GM18498 (cell line): ENCODE results near the gene CCL5.

Source experiments
- ATAC-seq: cut with Tn5 transposase; IDR thresholded peaks from one replicate; pipeline ENCODE4 v1.9.1; 2021; ENCODE audit warnings: mild to moderate bottlenecking, moderate library complexity; ENCODE audit not compliant: unreplicated experiment

Gene CCL5

GRCh38 chr17:35879773-35880654 lies at the start of gene CCL5:
Gene CCL5 (minus strand): TSS chr17:35880360.
- ATAC-seq = peak; percentile 93

- no peak for ATAC-seq
These were observed 47.6 kb upstream of the CCL5 start for GRCh38 chr17:35927714-35928113.

GRCh38 chr17:35923609-35924114 lies 43.5 kb upstream of the CCL5 start:
- no peak for ATAC-seq

DNA sequence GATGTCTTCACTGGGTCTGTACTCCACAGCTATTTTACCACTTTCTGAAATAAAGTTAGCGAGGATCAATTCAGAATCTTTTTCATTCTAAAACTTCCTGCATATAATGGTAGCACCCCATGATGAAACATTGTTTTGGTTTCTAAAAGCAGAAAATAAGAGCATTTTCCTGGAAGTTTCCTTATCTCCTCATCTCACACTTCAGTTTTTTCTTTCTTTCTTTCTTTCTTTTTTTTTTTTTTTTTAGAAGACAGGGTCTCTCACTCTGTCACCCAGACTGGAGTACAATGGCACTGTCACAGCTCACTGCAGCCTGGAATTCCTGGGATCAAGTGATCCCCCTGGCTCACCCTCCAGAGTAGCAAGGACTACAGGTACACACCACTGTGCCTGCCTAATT lies 40.1 kb upstream of the CCL5 start:
- no peak for ATAC-seq

DNA sequence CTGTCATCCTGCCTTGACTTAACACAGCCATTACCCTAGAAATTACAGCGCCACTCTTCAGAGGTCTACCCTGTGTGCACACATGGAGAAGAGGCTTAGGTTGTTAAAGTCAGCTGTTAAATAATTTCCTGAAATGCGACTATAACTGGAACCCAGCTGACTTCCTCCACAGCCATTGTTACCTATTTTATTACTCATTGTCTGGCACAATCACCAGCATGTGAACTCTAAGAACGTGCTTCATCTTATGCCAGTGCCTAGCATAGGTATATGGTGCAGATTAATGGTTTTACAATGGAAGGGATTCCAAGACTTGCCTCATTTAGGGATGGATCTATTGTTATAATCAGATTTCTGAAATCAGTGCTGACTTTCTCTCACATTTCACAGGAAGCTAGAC lies 38.5 kb upstream of the CCL5 start:
- no peak for ATAC-seq

DNA sequence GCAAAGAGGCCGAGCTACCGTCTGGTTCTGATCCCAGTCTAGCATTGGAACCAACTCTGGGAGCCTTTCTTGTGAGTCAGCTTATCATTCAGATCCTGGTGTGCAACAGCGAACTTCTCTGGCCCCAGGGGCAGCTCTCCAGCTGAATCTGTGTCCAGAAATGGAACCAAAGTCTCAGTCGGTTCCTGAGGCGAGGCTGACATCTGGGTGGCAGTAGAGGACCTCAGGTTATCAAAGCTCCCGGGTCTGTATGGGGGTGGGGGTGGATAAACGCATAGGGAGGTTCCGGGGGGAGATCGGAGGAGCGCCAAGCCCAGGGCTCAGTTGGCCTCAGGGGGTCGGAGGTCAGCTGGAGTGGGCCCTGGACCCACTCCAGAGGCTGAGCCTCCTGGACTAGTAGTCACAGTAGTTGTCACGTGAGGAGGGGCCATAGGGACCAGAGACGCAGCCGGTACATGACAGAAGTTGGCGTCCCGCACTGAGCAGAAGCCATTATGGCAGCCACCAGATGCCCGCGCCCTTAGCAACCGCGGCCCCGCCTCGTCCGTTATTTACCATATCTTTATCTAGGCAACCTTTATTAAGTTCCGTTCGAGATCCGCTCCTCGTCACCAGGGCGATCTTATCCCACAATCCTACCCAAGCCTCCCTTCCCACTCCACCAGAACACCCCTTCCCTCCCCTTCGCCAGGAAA lies 37.5 kb upstream of the CCL5 start:
- ATAC-seq = no peak

GRCh38 chr17:35915153-35915964 lies 35.2 kb upstream of the CCL5 start:
- no peak for ATAC-seq

- ATAC-seq = no peak
These were observed 34.2 kb upstream of the CCL5 start for GRCh38 chr17:35914354-35914753.

DNA sequence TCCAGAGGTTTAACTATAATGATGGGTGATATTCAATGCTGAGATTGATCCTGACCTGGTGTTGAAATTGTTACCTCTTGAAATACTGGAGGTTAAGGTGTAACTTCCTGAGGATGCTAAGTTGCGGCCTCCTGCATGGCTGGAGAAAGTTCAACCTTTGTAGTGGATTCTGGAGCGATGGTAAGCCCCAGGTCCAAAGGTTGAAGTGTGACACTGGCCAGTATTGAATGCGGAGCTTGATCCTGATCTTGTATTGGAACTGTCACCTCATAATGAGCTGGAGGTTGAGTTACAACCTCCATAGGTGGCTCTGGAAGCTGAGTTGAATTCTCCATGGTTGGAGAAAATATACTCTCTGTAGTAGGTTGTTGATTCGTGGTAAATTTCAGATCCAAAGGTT lies 33.4 kb upstream of the CCL5 start:
- ATAC-seq = no peak

DNA sequence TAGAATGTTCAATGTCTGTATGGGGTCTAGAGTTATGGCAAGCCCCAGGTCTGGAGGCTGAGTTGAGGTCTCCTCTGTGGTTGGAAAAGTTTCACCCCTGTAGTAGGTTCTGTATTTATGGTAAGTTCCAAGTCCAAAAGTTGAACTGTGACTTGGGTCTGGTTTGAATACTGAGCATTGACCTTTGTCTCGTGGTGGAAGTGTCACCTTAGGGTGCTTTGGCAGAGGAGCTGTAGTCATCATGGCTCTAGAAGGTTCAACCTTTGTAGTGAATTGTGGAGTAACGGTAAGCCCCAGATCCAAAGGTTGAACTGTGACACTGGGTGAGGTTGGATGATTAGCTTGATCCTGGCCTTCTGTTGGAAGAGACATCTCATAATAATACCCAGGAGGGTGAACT lies 32.8 kb upstream of the CCL5 start:
- no peak for ATAC-seq

GRCh38 chr17:35912339-35912912 lies 32.3 kb upstream of the CCL5 start:
- ATAC-seq = no peak

GRCh38 chr17:35909408-35909807 lies 29.2 kb upstream of the CCL5 start:
- ATAC-seq = no peak

DNA sequence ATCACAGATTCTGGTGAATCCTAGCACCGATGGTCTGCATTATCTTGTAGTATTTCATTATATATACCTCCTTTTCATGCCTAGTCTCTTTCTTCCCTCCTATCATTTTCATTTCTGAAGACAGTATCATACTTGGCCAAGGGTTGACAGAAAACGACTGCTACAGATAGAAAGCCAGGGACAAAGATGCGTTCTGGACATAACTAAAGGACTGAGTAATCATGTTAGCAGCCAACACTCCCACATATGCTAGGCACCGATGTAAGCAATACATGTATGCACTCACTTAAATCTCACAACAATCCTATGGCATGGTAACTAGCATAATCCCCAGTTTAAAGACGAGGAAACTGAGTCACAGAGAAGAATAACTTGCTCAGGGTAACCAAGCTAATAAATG lies 27.5 kb upstream of the CCL5 start:
- ATAC-seq = no peak

- ATAC-seq = no peak
These were observed 26.9 kb upstream of the CCL5 start for GRCh38 chr17:35906926-35907637.

DNA sequence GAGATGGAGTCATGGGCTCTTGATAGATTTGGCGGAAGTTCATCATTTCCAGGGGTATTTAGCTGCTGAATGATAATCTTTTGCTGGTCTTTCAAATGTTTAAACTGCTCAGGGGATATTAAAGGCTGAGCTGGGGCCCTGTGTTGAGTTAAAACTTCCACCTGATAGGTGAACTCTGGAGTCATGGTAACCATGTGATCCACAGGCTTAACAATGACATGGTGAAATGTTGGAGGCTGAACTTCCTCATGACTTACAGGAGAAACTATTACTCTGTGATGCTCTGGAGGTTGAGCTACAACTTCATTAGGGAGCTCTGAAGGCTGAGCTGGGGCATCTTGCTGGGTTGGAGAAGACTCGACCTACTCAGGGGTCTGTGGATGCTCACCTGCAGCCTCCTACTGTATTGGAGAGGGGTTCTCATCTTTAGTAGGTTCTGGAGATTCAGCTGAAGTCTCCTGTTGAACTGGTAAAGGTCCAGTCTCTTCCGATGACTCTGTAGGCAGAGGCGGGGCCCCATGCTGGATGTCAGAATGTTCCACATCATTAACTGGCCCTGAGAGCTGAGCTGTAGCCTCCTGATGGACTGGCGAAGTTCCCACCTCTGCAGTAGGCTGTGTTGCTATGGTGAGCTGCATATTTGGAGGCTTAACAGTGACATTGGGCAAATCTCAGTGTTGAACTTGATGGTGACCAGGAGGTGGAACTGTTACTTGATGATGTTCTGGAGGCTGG lies 26.2 kb upstream of the CCL5 start:
- ATAC-seq = no peak

DNA sequence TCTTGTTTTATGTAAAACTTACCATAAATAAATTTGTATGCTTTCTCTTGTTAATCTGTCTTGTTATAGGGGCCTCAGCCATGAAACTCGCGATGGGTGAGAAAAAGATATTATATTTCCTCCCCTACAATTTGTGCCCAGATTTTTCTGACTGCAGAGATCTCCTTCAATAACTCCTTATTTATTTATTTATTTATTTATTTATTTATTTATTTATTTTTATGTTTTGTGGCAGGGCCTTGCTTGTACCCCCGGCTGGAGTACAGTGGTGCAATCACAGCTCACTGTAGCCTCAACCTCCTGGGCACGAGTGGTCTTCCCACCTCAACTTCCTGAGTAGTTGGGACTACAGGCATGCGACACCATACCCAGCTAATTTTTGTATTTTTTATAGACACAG lies 23.3 kb upstream of the CCL5 start:
- ATAC-seq = no peak

DNA sequence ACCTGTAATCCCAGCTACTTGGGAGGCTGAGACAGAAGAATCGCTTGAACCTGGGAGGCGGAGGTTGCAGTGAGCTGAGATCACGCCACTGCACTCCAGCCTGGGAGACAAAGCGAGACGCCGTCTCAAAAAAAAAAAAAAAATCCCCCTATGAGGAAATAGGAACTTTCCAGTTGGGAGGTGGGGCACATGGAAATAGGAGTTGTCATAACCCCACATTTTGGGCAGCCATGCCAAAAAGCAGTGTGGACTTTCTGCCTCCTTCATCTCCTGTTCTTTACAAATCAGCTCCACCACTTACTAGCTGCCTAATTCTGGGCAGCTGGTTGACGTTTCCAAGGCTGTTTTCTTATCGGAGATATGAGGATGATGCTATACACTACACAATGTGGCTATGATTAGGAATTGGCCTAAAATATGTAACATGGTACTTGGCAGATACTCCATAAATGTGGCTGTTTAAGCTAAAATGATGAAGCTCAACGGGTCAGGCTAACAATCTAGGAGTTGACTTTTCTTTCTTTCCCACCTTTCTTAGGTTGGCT lies 21.5 kb upstream of the CCL5 start:
- no peak for ATAC-seq

DNA sequence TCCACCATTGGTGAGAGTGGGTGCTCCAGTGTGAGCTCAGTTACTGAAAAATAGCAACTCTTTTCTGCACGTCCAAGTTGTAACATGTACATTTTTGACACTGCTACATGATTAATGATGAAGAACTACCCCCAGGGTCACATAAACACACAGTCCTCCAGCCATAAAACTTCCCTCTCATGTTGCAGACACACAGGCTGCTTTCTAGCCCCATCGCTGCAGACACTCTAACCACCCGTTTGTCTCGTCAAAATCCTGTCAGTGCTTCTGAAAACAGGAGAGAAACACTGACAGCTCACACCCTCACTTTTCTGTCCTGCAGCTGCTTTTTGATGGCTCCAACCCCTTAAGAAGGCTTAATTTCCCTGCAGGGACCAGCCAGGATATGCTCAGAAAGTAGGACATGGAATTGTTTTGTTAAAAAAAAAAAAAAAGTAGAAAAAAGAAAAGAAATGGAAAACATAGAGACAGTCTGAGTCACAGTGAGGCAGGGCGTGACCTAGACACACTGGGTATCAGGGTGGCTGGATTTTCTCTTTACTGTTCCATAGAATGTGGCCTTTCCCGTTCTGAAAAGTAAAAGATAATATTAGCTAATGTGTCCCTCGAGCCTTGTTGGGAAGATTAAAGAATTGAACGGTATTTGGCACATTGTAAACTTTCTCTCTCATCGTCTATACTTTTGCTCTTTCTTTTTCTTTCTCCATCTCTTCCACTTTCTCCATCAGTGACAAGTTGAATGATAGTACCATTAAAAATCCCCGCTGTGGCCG lies 20.7 kb upstream of the CCL5 start:
- no peak for ATAC-seq

GRCh38 chr17:35900280-35900679 lies 20.1 kb upstream of the CCL5 start:
- ATAC-seq = no peak
